A673 (cell line): ENCODE results near the gene GIMD1. TPM values are rescaled to one million over a fixed set of nuclear protein-coding genes. Genes with fewer than 3 reads are reported as not detected.
A peak's percentile ranks its signal among the peaks of the same experiment; 100 is the strongest.

Source experiments
- BruUV-seq: library from RNA; stranded (reverse); fragments of 400-500 nt; replicated peaks from 2 replicates; lab custom pipeline; 2021; lab: Mats Ljungman, UMichigan
- CTCF ChIA-PET: fragments of 300-600 bp; sonication (Branson Sonifier 250); formaldehyde crosslinking; loops from one replicate; lab custom pipeline; 2022; ENCODE audit warnings: antibody characterized with exemption; lab: Charles Lee
- POLR2A ChIA-PET: fragments of 300-600 bp; sonication (Branson Sonifier 250); formaldehyde crosslinking; loops from one replicate; lab custom pipeline; 2022; ENCODE audit warnings: antibody characterized with exemption; ENCODE audit not compliant: low non-redundant PET; lab: Charles Lee
- DNase-seq: peaks from one replicate; pipeline ENCODE4 v3.0.0-alpha.2; 2015; ENCODE audit warnings: low spot score
- H3K27ac ChIP-seq: fragments of 200-600 bp; sonication (generic); 2 replicates; pipeline ENCODE4 v1.5.1; 2016; ENCODE audit warnings: mixed run types, low read depth, mild to moderate bottlenecking, mixed read lengths, antibody characterized with exemption, low read length; ENCODE audit not compliant: poor library complexity, severe bottlenecking
- H3K27me3 ChIP-seq: fragments of 200-600 bp; sonication (generic); replicated peaks from 2 replicates; pipeline ENCODE4 v1.6.1; 2017; ENCODE audit warnings: mixed run types, low read depth, mild to moderate bottlenecking, mixed read lengths, antibody characterized with exemption, low read length; ENCODE audit not compliant: insufficient read depth, poor library complexity
- H3K36me3 ChIP-seq: fragments of 200-600 bp; sonication (generic); 2 replicates; pipeline ENCODE4 v1.6.1; 2016; ENCODE audit warnings: mixed run types, mild to moderate bottlenecking, mixed read lengths, antibody characterized with exemption, low read length; ENCODE audit not compliant: insufficient read depth, poor library complexity, severe bottlenecking
- H3K4me1 ChIP-seq: fragments of 200-600 bp; sonication (generic); 2 replicates; pipeline ENCODE4 v1.6.1; 2017; ENCODE audit warnings: mixed run types, mild to moderate bottlenecking, mixed read lengths, antibody characterized with exemption, low read length; ENCODE audit not compliant: insufficient read depth, poor library complexity, severe bottlenecking
- H3K4me3 ChIP-seq: fragments of 200-600 bp; sonication (generic); 2 replicates; pipeline ENCODE4 v1.5.1; 2016; ENCODE audit warnings: low read depth, mixed run types, mild to moderate bottlenecking, mixed read lengths, low read length; ENCODE audit not compliant: poor library complexity, severe bottlenecking
- H3K9me3 ChIP-seq: fragments of 200-600 bp; sonication (generic); 2 replicates; pipeline ENCODE4 v1.6.1; 2016; ENCODE audit warnings: mixed run types, low read depth, mild to moderate bottlenecking, mixed read lengths, antibody characterized with exemption, low read length; ENCODE audit not compliant: poor library complexity, severe bottlenecking
- EZH2 ChIP-seq: fragments of 200-600 bp; sonication (generic); IDR thresholded peaks from 2 replicates; pipeline ENCODE4 v1.6.1; 2017; ENCODE audit warnings: borderline replicate concordance, low read depth, mild to moderate bottlenecking, mixed read lengths, antibody characterized with exemption, low read length; ENCODE audit not compliant: poor library complexity, severe bottlenecking
- intact Hi-C: fragments of 100-400 bp; cut with micrococcal nuclease; formaldehyde crosslinking; loops from one replicate; pipeline ENCODE4 v1.10.0; 2022; ENCODE audit not compliant: unreplicated experiment
- total RNA-seq: library from RNA; stranded (reverse); gene quantifications from 2 replicates; pipeline ENCODE4 v1.2.3, GENCODE V29; 2021
- TF ChIP-seq, protein P1 (sequence below): fragments of 300-800, 200-600 bp; sonication (generic); conservative IDR thresholded peaks from 2 replicates; pipeline ENCODE4 v1.5.1; 2017; ENCODE audit warnings: low read depth, mild to moderate bottlenecking, antibody characterized with exemption, low read length, moderate library complexity, mixed read lengths

GIMD1 gene
- total RNA-seq, 1 experiment from 2014 or later = not detected

DNA sequence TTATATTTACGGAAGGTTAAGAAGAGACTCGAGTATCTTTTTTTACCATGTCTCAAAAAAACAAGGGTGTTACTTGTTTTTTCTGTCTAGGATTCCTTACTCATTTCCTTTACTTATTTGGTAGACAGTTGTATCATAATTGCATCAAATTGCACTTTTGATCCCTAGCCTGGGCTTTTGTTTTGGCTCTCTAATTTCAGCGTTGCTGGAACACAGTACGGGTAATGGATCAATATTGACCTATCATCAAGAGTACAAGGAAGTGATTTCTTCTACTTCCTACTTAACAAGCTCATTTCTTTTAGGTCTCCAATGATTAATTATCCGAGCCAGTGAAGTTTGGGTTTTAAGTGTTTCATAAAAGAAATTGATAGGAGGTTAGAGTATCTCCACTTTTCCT lies 35.4 kb downstream of the GIMD1 start:
- DNase-seq = no peak
- no TSS peak for BruUV-seq
- Histone ChIP-seq H3K27me3 (no peaks in the 10 kb centered on the region), H3K27ac (no peak overlapping the region), H3K9me3 (no peaks in the 10 kb centered on the region), H3K4me3 (no peak overlapping the region), H3K36me3 (peaks cover 79% of the 10 kb centered on the region), H3K4me1 (no peaks in the 10 kb centered on the region)
- intact Hi-C loops = no loop called here
- ChIA-PET POLR2A (no interaction called here), CTCF (no interaction called here)
- TF ChIP-seq EZH2 = no peak
- TF ChIP-seq, protein P1, sequence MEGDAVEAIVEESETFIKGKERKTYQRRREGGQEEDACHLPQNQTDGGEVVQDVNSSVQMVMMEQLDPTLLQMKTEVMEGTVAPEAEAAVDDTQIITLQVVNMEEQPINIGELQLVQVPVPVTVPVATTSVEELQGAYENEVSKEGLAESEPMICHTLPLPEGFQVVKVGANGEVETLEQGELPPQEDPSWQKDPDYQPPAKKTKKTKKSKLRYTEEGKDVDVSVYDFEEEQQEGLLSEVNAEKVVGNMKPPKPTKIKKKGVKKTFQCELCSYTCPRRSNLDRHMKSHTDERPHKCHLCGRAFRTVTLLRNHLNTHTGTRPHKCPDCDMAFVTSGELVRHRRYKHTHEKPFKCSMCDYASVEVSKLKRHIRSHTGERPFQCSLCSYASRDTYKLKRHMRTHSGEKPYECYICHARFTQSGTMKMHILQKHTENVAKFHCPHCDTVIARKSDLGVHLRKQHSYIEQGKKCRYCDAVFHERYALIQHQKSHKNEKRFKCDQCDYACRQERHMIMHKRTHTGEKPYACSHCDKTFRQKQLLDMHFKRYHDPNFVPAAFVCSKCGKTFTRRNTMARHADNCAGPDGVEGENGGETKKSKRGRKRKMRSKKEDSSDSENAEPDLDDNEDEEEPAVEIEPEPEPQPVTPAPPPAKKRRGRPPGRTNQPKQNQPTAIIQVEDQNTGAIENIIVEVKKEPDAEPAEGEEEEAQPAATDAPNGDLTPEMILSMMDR = no peak

DNA sequence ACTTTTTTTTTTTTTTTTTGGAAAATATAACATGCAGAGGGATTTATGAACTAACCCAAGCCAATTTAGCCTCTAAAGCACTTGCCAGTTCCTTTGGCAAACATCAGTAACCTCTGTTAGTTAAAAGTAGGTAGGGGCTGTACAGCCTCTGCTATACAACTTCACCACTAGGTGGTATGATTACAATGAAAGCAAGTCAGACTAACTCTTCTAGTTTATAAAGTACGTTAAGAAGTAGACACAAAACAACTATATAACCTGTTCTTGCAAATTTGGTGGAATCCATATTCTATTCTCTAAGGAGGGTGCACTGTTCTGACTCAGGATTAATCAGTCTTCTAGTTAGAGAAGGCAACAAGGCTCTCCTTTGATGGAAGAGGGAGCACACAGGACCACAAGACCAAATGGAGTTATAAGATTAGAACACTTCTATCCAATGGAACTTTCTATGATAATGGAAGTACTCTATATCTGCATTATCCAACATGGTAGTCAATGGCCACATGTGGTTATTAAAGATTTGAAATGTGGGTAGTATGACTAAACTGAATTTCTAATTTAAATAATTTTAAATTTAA lies 39.4 kb downstream of the GIMD1 start:
- Histone ChIP-seq H3K9me3 (no peaks in the 10 kb centered on the region), H3K27ac (no peak overlapping the region), H3K4me3 (no peak overlapping the region), H3K27me3 (no peaks in the 10 kb centered on the region), H3K4me1 (no peaks in the 10 kb centered on the region), H3K36me3 (peaks cover 84% of the 10 kb centered on the region)
- no TSS peak for BruUV-seq
- ChIA-PET POLR2A (interaction anchor here (0.6 kb wide), 1 partner anchor 707 kb away, joined by 4 read pairs; no protein-coding TSS in a partner anchor), CTCF (interaction anchor here (0.6 to 1.4 kb wide), 7 partner anchors 17 to 657 kb away, joined by 3 to 6 read pairs (median 4); no protein-coding TSS in a partner anchor)
- no peak for TF ChIP-seq EZH2
- TF ChIP-seq, protein P1 = peak; percentile 86
- DNase-seq = peak; percentile 59
- intact Hi-C loops = loop anchor here (2.0 kb wide), 2 partner anchors 480 to 570 kb away; no protein-coding TSS in a partner anchor

DNA sequence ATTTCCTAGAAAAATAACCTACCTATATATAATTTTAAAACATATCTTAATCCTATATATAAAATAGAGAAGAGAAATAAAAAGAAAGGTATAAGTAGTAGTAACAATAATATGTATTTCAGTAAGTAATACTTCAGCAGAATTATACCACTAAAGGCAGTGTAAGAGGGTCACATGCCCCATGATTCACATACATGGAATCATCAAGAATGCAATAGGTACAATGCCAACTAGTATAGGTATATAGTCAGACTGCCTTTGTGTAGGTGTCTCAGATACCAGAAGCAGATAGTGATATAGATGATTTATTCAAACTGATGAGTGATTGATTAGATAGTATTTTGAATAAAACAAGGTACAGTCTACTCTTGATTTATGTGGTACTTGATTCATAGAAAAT lies 42.8 kb downstream of the GIMD1 start:
- ChIA-PET POLR2A (no interaction called here), CTCF (no interaction called here)
- Histone ChIP-seq H3K27ac (no peak overlapping the region), H3K4me1 (no peaks in the 10 kb centered on the region), H3K4me3 (no peak overlapping the region), H3K36me3 (peaks cover 64% of the 10 kb centered on the region), H3K9me3 (no peaks in the 10 kb centered on the region), H3K27me3 (no peaks in the 10 kb centered on the region)
- DNase-seq = no peak
- TF ChIP-seq EZH2 = no peak
- TF ChIP-seq, protein P1 = no peak
- intact Hi-C loops = no loop called here
- no TSS peak for BruUV-seq
